NCI-H446 treated with DMSO at 0.1 percent for 48 hours (cell line): Measurements from ENCODE around the gene CLSTN2.

Source experiments
- DNase-seq: peaks from one replicate; lab custom pipeline; 2025; lab: John Stamatoyannopoulos, UW

The CLSTN2 gene

DNA sequence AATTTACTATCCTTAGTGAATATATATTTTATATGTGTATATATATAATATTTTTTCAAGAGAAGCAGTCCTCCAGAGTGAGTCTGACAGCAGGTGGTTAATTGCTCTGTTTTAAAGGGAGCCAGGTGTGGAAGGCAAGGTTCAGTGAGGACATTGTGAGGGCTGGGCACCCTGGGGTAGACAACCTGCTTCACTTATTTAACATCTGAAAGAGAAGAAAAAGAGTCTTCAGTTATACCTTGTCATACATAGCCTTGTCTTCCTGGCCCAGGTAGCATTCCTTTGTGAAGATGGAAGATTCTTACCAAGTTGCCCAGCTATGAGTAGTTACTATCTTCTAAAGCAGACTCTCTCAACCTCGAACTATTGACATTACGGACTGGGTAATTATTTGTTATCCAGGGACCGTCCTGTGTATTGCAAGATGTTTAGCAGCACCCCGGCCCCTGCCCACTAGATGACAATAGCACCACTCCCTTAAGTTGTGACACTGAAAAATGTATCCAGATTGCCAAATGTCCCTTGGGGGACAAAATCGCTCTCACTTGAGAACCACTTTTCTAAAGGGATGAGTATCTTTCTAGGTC is 406.9 kb downstream of the CLSTN2 start:
- no peak for DNase-seq

DNA sequence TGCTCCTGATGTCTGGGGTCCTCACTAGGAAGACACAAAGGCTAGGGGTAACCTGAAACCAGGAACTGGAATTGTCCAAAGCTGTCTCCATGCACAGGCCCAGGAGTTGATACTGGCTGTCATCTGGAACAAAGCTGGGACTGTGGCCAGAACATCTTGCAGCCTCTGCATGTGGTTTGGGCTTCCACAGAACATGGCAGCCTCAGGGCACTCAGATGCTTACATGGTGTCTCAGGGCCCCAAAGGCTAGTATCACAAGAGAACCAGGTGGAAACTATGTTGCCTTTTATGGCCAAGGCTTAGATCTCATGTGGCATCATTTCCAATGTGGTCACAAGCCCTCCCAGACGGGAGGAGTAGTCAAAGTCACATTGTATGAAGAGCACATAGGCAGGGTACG is 407.7 kb downstream of the CLSTN2 start:
- DNase-seq: no peak

DNA sequence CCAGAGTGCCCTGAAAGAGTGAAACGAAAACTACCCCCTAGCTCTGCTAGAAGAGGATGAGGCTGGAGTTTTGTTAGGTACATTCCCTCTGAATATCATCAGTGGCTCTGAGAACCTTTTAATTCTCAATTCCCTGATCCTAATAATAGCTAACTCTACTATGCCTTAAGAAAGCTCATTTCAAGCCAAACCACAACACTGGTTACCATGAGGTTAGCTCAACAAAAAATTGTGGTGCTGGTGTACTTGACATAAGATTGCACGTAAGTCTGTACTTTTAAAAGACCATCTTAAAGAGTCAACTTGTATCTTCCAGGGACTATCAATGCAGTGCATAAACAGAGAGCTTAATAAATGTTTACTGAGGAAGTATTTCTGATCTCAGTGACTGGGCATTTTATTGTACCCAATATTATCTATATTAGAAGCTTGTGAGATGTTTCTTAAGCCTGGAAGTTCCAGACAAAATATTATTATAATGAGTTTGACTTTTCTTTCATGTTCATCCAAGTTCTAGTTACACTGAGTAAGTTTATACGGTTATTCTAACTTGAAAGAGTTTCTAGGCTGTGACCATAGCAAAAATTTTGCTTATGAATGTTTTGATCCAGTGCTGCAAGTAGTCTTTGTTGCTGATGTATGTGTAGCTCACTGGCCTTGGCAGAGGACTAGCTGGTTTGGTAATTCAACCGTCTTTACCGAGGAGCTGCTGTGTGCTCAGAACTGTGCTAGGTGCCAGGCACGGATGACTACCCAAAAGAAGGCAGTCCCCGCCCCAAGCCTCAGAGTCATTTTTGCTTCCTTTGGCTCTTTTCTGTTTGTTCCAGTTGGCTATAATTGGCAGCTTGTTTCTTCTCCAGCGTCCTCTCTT is 408.5 kb downstream of the CLSTN2 start:
- DNase-seq: peak; percentile 59

DNA sequence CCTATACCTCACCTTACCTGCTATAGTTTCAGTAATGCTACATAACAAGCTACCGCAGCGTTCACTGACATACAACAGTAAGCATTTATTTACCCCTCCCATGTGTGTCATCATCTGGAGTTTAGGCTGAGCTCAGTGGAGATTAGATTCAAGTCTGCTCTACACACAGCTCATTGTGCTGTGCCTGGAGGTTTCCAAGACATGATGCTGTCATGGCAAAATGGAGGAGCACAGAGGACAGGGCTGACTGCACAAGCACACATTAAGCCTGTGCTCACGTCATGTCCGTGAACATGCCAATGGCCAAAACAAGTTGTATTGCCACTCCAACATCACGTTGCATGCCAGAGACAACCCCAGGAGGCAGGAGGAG is 409.1 kb downstream of the CLSTN2 start:
- DNase-seq: peak; percentile 59

DNA sequence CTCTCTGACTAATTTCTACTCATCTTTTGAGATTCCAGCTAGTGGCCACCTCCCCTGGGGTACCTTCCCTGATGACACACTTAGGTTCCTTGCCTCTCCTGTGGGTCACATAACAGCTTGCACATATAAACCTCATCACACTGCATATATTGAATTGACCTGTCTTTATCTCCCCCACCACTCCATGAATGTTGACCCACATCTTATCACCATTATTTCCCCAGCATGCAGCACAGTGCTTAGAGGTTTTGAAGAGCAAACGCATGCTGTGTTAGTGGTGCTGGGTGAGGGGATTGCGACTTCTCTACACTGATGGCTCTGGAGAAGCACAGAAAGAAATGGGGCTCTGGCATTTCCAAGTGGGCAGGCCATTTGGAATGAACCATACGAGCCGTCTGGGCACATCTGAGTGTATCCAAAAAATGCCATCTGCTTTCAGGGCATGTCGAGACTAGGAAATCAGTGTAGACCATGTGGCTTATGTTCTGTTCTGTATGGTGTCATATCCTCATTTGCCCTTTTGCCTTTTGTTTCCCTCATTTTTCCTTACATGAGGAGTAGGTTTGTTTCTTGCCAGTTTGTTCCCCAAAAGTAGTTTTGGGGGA is 409.7 kb downstream of the CLSTN2 start:
- peak; percentile 91 for DNase-seq

DNA sequence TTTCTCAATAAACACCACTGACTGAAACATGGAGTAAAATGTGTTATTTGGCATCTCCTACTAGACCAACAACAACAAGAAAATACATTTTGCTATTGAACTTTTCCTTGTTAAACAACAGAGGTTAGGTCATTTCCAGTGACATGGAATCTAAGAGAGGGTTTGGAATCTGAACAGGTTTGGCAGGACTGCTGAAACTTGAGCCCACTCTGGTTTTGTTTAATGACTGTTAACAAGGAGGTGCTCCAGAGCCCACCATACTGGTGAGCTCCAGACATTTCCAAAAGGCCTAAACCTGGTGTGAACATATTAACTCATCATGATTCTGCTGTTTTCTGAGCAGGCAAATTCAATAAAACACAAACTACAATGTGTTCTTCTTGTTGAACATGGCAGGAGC is 412.2 kb downstream of the CLSTN2 start:
- DNase-seq: no peak

DNA sequence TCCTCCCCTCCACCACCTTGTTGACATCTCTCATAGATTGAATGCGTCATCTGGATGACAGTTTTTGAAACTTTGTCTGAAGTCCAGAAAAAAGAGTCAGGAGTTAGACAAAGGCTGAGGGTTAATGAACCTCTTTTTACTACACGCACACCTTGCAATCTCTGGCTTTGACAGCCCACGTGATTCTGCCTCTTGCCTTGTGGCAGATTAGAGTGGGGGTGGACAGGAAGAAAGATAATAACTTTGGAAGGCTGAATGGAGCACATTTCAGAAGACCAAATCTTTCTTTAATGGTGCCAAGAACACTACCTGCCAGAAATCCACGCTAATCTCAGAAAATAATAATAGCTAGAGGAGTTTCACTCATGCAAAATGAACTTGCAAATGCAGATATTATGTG is 415.0 kb downstream of the CLSTN2 start:
- no peak for DNase-seq

DNA sequence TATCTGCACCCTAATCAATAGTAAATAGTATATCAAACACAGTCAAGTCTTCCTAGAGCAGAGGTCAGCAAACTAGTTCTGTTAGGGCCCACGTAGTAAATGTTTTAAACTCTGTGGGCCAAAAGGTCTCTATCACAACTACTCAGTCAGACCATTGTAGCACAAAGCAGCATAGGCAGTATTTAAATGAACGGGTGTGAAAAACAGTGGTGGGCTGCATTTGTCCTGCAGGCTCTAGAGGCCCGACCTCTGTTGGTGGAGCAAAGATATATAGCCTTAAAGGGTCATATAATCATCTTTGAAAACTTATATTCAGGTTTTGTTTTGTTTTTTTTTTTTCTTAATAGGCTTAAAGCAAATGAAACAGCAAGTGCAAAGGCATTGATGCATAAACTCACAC is 416.5 kb downstream of the CLSTN2 start:
- no peak for DNase-seq

DNA sequence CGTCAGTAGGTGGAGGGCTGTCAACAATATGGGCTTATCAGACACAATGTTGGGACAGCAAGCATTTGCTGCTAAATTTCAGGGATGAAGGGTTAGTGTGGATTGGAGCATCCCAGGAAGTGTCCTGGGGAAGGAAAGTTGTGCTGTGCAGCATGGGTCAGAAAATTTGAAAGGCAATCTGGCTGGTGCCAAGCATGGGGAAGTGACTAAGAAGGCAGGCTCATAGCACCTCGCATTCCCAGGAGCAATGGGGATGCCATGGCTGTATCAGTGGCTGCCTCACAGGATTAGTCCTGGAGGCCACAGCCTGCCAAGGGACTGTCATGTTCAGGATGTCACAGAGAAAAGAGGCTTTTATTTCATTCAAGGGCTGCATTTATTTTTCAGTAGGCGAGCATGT is 420.5 kb downstream of the CLSTN2 start:
- DNase-seq: no peak

DNA sequence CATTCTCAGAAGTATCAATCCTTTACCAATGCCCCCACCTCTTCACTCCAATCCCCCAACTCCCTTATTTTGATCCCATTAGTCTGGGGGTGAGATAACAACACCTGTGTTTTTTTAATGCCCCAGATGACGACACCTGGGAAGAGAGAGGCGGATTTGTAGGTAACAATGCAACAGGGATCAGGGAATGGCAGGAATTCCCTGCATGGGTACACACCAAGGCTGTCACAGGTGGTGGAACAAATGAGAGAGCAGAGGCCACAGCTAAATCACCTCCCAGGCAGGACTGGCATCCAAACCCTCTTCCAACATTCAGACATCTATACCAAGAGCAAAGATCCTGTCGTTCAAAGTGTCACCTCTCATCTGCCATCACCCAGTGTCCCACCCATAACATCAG is 423.7 kb downstream of the CLSTN2 start:
- DNase-seq: no peak

DNA sequence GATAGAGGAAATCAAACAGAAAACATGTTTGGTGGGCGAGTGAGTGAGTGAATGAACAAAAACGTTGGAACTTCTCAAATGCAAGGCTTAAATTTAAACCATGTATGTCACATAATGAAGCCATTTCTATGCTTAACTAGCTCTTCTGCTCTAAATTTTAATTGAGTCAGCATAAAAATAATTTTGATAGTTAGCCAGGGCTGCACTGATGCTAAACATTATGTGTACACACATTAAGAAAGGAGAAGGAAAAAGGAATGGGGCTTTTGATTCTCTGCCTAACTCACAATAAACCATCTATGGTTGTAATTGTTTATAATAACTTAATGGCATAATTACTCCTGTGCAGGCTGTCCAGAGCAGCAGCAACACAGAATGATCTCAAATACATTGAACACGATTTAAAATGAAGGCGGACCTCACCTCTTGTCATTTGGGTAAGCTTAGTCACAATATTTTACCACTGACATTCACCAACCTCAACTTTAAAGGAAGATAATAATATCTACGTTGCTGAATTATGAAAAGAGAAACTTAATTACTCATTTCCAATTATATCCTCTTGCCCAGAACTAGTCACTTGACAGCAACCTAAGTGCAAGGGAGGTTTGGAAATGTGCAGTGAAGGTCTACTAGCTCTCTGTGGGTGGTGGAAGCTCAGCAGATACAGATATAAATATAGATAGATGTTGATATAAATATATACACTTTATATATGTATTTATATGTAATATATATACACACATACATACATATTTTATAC is 424.4 kb downstream of the CLSTN2 start:
- no peak for DNase-seq

DNA sequence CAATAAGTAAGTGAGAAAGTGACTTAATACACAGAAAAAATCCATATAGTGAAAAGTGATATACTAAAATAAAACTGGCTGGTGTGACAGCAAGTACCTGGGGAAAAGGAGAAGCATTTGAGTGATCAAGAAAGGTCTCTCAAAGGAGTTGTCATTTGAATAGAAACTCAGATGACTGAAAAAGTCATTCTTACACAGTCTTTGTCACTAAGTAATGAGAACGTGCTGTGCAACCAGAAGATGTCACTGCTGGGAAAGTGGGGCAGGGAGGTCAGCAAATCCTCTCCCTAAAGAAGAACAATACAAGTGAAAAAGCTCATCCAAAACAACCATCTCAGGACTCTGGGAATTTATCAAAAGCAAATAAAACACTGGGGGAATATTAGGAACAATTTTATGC is 425.3 kb downstream of the CLSTN2 start:
- DNase-seq: no peak

DNA sequence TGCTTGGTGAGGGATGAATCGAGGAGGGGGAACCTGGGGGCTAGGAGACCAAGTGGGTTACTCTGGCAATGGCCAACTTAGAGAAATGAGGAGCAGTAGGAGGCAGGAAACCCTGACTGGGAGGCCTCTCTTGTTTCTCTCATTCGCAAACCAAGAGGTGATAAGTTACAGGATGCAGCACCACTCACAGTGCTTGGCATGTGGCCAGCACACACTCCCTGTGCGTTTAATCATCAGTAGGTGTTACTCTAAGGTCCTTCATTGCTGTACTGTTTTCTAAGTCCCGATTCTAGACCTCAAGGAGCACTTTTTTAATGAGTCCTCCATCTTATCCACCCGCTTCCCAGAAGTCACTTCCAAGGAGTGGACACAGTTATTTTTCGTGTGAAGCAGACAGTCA is 428.8 kb downstream of the CLSTN2 start:
- DNase-seq: no peak

DNA sequence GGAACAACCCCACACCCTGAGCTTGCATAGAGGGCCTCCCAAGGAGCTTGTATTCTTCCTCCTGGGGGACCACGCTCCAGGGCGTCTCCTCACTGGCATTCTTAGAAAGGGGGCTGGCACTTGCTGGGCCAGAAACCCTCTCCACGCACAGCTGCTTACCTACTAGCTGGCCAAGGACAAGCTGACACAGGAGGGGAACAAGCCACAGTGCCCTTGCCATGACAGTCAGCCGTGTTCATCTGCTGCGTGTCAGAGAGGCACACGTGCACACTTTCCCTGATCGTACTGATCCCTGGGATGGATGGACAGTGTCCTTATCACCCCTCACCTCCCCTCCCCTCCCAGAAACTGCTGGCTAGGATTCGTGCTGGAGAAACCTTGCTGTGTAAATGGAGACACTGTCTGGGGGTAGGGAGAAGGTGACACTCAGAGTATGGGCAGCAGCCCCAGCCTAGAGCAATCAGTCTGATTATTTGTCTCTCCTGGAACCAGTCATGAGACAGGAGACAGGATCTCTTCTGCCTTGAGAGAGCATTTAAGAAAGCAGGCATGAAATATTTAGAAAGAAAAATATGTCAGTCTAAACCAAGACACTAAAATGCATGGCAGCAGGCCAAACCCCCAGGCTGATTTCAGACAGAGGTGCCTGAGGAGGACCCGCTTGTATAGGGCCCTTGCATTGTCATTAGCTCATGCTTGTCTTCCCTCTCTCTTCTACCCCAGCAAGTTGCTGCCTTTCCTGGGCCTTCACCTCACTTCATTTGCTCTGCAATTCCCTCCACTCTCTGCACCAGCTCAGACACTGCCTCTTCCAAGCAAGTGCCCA is 431.1 kb downstream of the CLSTN2 start:
- DNase-seq: no peak

DNA sequence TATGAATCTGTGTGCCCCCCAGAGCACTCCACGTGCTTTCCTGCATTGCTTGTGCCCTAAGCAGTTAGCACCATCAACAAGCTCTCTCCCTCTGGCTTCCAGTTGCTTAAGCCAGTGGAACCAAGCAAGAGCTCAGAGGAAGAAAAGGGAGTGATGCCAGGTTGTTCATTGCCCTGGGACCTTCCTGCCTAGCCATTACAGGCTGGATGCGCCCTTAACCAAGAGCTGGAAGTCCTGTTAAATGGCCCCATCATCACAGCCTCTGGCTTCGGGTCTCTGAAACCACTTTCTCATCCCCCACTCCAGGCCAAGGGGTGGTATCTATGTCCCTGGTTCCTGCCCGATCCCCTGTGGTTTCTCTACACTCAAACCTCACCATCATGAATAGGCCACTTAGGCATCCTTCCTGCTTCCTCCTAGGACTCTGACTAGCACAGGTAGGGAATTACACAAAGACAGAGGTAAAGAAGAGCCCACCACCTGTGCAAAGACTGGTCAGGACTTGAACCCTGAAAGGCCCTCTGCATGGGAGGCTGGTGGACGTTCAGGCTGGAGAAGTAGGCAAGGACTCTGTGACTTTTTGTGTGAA is 433.3 kb downstream of the CLSTN2 start:
- DNase-seq: no peak

DNA sequence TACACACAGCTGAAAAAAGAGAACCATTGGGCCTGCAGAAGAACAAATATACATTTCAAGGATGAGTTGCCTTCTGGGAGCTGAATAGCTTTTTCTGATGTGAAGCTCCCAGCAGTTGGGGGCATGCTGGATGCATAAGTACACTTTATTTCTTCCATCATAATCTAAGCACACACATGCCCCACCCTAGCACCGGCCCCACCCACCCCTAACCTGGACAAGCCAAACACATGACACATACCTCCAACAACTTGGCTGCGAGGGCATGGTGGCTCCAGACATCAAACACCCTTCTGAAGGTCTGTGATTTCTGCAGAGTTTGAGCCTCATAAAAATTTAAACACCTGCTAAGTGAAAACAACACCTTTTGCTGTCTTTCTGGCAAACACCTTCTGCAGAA is 435.7 kb downstream of the CLSTN2 start:
- DNase-seq: no peak

DNA sequence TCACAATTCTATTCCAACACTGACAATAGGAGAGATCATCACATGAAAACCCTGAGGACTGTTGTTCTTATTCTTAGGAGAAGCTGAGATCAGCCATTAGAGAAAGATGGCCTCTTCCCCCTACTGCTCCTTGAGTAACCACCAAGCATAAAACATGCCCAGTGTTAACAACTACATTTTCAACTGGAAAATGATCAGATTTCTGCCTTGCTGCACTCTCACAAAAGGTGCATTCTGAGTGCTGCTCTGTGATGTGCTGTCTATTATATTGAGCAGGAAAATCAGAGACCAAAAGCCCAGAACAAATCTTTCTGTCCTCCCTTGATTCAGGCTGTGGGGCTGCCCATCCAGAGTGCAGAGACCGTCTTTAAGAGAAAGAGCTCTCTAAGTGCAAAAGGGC is 438.2 kb downstream of the CLSTN2 start:
- DNase-seq: no peak

DNA sequence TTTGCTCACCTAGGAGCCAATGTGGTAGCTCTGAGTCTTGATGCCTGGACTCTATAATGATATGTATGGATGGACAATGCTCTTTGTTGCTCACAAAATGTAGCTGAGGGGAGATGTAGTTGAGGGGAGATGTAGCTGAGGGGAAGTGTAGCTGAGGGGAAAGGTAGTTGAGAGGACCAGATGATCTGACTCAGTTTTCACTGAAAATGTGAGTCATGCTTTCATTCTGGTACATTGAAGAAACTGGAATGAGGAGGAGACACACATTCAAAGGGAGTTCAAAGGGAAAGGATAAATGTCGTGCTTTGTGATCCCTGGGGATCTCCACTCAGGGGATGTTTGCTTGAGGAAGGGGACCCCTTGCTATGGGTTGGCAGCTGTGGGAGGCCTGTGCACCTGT is 440.0 kb downstream of the CLSTN2 start:
- DNase-seq: no peak

DNA sequence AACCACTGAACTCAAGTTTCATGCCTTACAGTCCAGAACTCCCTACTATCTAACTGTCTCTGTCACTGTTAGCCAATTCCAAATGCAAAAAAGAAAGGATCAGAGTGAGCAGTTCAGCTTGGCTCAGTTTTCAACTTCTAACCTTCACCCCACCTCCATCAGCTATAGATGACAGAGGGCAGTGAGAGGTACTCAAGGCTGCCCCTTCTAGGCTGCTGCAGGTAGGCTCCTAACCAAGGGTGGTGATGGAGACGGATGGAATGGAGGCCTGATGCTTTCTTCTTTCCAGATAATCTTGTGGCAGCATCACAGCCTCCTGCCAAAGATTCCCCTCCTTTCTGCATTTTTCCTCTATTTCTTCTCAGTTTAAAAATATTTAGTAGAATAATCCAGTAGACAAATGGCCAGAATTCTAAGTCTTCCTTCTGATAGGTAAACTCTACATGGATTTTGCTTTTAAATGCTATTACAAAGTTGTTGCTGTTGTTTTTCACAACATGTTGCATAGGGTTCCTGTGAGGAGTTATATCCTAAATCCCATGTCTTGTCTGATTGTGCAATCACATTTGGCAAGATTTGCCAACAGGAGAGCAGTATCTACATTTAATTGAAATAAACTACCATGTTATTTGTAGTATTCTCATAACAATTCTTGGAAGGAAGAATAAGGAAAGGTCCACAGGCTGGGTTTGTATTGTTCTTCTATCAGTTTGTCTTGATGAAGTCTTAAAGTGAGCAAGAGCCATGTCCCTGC is 441.3 kb downstream of the CLSTN2 start:
- DNase-seq: no peak

DNA sequence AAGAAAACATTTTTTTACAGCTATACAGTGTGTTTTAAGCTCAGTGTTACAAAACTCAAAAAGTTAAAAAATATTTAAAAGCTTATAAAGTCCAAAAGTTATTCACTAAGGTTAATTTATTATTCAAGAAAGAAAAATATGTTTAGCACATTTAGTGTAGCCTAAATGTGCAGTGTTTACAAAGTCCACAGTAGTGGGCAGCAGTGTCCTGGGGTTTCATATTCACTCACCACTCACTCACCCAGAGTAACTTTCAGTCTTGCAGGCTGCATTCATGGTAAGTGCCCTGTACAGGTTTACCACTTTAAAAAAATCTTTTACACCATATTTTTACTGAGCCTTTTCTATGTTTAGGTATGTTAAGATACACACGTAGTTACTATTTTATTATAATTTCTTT is 442.7 kb downstream of the CLSTN2 start:
- no peak for DNase-seq
